Esophagus squamous epithelium (tissue), 4 donors: Measurements from ENCODE around the gene HSF2BP.

ENCODE experiments used
- POLR2A ChIP-seq, 4 donors: fragments of 450-650 bp; IDR thresholded peaks; one replicate each; pipeline ENCODE4 v1.6.1; 2017; ENCODE audit warnings: antibody characterized with exemption in 4 of 4, mild to moderate bottlenecking in 4 of 4, moderate library complexity in 3 of 4
- TF ChIP-seq, protein P1 (sequence below), 6 experiments: fragments of 450-650 bp in 4 of 6; fragments of 200-600 bp in 2 of 6; sonication (generic) in 2 of 6; IDR thresholded peaks; one replicate each; pipeline ENCODE4 v1.5.1; 2016 to 2019; ENCODE audit warnings: antibody characterized with exemption in 6 of 6, mild to moderate bottlenecking in 4 of 6, moderate library complexity in 4 of 6

DNA sequence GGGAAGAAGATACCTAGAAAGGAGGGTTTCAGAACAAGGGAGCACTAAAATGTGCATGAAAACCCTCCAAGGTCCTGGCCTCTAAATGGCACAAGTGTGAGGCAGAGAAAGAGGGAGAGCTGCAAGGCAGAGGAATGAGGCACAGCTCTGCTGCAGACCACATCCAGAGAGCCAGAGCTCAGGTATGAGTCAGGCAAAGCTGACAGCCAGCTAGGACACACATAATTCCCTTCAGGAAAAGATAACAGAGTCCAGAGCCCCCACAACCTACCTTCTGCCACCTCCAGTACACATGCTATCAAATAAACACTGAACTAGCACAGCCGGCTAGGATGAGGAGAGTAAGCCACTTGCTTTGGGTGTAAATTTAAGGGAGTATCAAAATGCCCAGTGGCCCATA, 62.2 kb downstream of the HSF2BP start:
- TF ChIP-seq, protein P1, sequence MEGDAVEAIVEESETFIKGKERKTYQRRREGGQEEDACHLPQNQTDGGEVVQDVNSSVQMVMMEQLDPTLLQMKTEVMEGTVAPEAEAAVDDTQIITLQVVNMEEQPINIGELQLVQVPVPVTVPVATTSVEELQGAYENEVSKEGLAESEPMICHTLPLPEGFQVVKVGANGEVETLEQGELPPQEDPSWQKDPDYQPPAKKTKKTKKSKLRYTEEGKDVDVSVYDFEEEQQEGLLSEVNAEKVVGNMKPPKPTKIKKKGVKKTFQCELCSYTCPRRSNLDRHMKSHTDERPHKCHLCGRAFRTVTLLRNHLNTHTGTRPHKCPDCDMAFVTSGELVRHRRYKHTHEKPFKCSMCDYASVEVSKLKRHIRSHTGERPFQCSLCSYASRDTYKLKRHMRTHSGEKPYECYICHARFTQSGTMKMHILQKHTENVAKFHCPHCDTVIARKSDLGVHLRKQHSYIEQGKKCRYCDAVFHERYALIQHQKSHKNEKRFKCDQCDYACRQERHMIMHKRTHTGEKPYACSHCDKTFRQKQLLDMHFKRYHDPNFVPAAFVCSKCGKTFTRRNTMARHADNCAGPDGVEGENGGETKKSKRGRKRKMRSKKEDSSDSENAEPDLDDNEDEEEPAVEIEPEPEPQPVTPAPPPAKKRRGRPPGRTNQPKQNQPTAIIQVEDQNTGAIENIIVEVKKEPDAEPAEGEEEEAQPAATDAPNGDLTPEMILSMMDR (IDR thresholded peaks at IDR 0.05): no peak
- TF ChIP-seq POLR2A (IDR thresholded peaks at IDR 0.05): no peak
